ENCODE measurements around the gene MRPL20. TPM values are rescaled to one million over a fixed set of nuclear protein-coding genes. Genes with fewer than 3 reads are reported as not detected.

MRPL20 gene
- total and polyA plus RNA-seq, 4 donors: 47.8 to 170 (median 74.0) TPM

GRCh38 chr1:1432274-1432950, 25.3 kb upstream of the MRPL20 start:
- H3K4me1 ChIP-seq (ENCODE audit: control insufficient read depth in 4 of 4, insufficient read depth in 4 of 4, low read length in 3 of 4): peaks cover 28 to 76% (median 60%) of the 10 kb centered on the region in 4 donors
- no peaks in the 10 kb centered on the region for H3K27me3 ChIP-seq (ENCODE audit: control insufficient read depth in 4 of 4, insufficient read depth in 4 of 4, low read length in 3 of 4)
- H3K9me3 ChIP-seq (ENCODE audit: control insufficient read depth in 4 of 4, low read length in 3 of 4): no peaks in the 10 kb centered on the region
- no peaks in the 10 kb centered on the region for H3K36me3 ChIP-seq (ENCODE audit: control insufficient read depth in 4 of 4, insufficient read depth in 3 of 4, low read depth in 1 of 4, low read length in 3 of 4)
- peak overlapping the region; percentile 82 to 87 for H3K27ac ChIP-seq (ENCODE audit: low read depth in 1 of 2, low read length in 2 of 2)
- 47% methylated on average over 28 of the region's 28 CpGs for WGBS
- no peak for DNase-seq (ENCODE audit: low spot score)
- peak overlapping the region; percentile 53 to 63 (median 62) for H3K4me3 ChIP-seq (ENCODE audit: low read depth in 1 of 3, low read length in 3 of 3)
- TF ChIP-seq YY1 (IDR thresholded peaks at IDR 0.05) (no peak), HNF4G (IDR thresholded peaks at IDR 0.05) (no peak), JUND (IDR thresholded peaks at IDR 0.05) (no peak), TAF1 (conservative IDR thresholded peaks at IDR 0.05) (no peak), ZBTB33 (IDR thresholded peaks at IDR 0.05) (no peak), FOXA2 (IDR thresholded peaks at IDR 0.05) (no peak), FOXA1 (IDR thresholded peaks at IDR 0.05) (no peak), SP1 (IDR thresholded peaks at IDR 0.05) (no peak), RXRA (IDR thresholded peaks at IDR 0.05) (no peak), EGR1 (IDR thresholded peaks at IDR 0.05; ENCODE audit: low read depth in 2 of 2) (no peak), NR2F2 (IDR thresholded peaks at IDR 0.05) (no peak), RAD21 (IDR thresholded peaks at IDR 0.05) (no peak), MAX (IDR thresholded peaks at IDR 0.05) (no peak), GABPA (IDR thresholded peaks at IDR 0.05 in 1 of 2, conservative IDR thresholded peaks at IDR 0.05 in 1 of 2) (no peak), HNF4A (conservative IDR thresholded peaks at IDR 0.05) (no peak), ATF3 (IDR thresholded peaks at IDR 0.05) (no peak)
- TF ChIP-seq, protein P1, sequence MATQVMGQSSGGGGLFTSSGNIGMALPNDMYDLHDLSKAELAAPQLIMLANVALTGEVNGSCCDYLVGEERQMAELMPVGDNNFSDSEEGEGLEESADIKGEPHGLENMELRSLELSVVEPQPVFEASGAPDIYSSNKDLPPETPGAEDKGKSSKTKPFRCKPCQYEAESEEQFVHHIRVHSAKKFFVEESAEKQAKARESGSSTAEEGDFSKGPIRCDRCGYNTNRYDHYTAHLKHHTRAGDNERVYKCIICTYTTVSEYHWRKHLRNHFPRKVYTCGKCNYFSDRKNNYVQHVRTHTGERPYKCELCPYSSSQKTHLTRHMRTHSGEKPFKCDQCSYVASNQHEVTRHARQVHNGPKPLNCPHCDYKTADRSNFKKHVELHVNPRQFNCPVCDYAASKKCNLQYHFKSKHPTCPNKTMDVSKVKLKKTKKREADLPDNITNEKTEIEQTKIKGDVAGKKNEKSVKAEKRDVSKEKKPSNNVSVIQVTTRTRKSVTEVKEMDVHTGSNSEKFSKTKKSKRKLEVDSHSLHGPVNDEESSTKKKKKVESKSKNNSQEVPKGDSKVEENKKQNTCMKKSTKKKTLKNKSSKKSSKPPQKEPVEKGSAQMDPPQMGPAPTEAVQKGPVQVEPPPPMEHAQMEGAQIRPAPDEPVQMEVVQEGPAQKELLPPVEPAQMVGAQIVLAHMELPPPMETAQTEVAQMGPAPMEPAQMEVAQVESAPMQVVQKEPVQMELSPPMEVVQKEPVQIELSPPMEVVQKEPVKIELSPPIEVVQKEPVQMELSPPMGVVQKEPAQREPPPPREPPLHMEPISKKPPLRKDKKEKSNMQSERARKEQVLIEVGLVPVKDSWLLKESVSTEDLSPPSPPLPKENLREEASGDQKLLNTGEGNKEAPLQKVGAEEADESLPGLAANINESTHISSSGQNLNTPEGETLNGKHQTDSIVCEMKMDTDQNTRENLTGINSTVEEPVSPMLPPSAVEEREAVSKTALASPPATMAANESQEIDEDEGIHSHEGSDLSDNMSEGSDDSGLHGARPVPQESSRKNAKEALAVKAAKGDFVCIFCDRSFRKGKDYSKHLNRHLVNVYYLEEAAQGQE (IDR thresholded peaks at IDR 0.05): no peak
- TF ChIP-seq, protein P2, sequence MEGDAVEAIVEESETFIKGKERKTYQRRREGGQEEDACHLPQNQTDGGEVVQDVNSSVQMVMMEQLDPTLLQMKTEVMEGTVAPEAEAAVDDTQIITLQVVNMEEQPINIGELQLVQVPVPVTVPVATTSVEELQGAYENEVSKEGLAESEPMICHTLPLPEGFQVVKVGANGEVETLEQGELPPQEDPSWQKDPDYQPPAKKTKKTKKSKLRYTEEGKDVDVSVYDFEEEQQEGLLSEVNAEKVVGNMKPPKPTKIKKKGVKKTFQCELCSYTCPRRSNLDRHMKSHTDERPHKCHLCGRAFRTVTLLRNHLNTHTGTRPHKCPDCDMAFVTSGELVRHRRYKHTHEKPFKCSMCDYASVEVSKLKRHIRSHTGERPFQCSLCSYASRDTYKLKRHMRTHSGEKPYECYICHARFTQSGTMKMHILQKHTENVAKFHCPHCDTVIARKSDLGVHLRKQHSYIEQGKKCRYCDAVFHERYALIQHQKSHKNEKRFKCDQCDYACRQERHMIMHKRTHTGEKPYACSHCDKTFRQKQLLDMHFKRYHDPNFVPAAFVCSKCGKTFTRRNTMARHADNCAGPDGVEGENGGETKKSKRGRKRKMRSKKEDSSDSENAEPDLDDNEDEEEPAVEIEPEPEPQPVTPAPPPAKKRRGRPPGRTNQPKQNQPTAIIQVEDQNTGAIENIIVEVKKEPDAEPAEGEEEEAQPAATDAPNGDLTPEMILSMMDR (IDR thresholded peaks at IDR 0.05; ENCODE audit: low read depth, low read length, missing input control): no peak
- peak overlapping the region in 1 of 2 donors; percentile 46 for H3K9ac ChIP-seq (ENCODE audit: low read depth in 1 of 2, low read length in 2 of 2)

Data from liver (tissue), 9 donors.